NCI-H345 treated with DMSO at 0.1 percent for 48 hours (cell line): Measurements from ENCODE around the gene ATF6.

Experiments used
- DNase-seq: peaks from one replicate; lab custom pipeline; 2025; ENCODE audit not compliant: unreplicated experiment; lab: John Stamatoyannopoulos, UW

The ATF6 gene

DNA sequence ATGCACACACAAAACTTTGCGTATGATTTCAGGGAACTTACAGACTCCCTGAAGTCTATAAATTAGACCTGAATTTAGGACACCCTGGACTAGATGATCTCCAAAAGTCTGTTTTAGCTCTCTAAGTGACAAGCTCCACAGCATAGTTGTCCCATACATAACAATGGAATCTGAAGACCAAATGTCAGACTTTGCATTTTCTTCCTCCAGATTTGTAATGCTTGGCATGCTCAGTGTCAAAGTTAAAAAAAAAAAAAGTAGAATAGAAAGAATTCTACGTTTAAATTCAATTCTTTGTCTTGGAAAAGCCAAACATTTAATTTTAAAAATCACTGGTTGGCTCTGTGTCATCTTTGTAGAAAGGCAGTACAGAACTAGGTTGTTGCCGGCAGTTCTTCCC is 190.8 kb downstream of the ATF6 start:
- no peak for DNase-seq

DNA sequence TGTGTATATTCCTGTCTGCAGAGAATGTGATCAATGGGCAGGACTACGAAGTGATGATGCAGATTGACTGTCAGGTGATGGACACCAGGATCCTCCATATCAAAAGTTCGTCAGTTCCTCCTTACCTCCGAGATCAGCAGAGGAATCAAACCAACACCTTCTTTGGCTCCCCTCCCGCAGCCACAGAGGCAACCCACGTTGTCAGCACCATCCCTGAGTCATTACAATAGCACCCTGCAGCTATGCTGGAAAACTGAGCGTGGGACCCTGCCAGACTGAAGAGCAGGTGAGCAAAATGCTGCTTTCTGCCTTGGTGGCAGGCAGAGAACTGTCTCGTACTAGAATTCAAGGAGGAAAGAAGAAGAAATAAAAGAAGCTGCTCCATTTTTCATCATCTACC is 192.3 kb downstream of the ATF6 start:
- DNase-seq = no peak

DNA sequence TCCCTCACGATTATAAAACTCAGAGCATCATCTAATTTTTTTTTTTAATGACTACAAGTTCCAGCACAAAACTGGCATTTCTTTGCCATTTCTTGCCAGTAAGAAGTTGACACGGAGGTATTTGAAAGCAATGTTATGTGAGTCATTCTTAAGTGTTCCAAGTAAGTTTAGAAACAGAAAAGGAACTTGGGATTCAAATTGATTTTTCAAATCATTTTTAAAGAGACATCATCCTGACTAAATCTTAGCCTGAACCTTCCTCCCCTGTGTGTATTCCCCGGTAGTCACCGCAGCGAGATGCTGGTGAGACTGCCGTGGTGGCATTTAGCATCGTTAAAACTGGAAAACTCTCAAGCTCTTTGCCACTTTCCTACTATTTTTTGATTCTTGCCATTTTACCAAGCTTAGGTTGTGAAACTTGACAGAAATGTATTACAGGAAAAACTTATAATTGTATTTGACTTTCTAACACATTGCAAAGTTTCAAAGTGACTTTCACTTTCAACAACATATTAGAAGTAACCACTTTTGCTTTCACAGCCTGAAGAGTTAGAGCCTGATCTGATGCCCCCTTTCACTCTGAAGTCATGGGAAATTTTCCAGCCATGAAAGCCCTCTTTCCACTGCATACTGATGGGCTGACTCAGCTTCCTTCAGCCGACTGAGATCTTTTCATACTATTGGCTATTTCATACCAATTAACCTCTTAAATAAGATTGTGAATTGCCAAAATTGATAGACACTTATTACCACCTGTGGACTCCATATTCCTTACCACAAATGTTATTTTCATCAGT is 196.2 kb downstream of the ATF6 start:
- no peak for DNase-seq

DNA sequence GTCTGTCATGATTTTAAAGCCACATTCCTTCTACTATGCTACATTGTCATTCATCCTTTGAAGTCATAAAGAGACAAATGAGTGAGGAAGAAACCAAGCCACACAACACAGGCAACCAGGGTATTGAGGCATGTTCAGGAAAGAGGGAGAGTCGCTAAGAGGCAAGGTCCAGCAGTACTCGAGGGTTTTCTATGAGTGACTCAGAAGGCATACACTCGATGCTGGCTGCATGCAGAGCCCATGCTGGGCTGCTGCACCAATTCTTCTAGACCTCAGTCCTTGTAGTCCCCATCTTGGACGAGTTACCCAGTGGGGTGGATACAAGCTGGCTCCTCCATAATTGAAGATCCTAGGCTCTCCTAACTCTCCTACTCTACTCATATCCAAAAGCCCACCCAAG is 199.9 kb downstream of the ATF6 start:
- DNase-seq = no peak

DNA sequence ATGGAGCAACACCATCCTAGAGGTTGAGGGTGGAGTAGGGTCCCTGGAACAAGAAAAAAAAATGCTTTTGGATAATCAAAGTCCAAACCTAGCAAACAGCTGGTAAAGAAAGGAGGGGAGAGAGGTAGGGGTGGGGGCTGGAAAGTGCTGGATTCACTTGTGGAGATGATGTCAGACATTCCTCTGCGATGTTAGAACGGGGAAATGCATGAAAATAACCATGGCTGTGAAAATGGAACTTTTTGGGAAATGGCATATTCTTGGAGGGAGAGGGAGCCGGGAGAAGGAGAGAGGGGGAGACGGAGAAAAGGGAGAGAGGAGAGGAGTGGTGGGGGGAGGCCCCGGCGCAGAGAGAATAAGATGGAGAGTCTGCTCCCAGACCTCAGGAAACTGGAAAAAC is 203.9 kb downstream of the ATF6 start:
- no peak for DNase-seq

DNA sequence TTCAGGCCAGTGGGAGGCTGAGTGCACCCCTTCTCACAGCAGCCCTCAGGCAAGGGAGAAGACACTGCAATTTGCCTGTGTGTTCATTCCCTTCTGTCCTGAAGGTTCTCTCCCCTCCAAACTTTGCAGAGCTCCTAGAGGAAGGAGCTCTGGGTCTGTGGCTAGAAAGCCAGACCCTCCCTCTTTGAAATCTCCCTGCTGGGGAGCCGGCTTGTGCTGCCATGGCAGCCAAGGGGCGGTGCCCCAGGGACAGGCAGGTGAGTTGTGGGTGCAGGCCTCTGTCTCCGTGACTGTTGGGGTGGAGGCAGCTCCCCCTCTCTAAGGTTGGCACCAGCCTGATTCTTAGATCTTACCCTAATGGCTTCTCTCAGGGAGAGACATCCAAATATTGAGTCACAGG is 204.5 kb downstream of the ATF6 start:
- DNase-seq = no peak

DNA sequence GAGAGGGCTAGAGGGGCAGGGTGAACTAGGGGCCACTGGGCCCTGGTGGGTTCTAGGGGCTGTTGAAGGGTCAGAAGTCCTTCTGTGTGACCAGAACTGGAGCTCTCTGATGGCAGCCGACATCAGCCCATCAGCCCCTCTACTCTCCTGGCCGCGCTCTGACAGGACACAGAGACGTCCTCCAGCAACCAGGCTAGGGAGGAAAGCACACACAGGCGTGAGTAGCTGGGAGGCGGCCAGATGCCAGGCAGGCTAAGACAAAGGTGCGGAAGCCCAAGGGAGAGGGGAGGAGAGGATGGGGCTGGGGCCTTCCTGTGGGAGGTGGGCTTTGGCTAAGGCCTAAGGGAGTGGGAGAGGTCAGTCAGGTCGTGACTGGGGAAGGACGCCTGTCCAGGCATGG is 206.7 kb downstream of the ATF6 start:
- no peak for DNase-seq

DNA sequence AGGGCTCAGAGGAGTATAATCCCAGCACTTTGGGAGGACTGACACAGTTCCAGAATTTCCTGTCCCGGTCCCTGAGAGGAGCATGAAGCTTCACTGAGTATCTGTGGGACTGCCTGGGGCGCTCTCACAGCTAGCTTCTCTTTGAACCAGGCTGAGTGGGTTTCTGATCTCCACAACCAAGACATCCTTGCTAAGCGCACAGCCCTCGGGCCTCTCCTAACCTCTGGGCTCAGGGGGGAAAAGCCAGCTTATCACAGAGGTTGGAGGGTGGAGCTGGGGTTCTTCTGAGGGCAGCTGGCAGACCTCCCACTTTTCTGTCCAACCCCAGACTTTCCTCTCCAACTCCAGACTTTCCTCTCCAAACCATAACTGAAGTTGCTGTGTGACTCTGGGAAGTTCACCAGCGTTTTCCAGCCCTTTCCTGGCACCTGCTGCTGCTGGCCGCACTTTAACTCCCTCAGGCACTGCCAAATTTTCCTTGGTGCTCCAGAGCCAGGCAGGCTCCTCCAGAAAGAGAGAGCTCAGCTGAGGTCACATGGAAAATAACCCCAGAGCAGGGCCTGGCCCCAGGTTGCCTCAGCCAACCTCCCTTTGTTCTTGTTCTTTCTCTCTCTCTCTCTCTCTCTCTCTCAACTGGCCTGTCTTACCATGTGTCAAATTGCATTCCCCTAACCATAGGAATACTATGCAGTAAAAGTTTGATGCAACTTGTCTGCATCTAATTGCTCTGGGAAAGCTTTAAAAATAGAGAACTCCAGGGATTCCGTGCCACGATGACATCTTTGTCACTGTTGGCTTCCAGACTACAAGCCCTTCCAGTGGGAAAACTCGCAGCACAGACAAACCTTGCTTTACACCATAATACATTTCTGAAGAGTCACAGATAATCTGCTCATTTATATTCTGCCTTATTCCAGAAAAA is 208.1 kb downstream of the ATF6 start:
- DNase-seq = no peak

DNA sequence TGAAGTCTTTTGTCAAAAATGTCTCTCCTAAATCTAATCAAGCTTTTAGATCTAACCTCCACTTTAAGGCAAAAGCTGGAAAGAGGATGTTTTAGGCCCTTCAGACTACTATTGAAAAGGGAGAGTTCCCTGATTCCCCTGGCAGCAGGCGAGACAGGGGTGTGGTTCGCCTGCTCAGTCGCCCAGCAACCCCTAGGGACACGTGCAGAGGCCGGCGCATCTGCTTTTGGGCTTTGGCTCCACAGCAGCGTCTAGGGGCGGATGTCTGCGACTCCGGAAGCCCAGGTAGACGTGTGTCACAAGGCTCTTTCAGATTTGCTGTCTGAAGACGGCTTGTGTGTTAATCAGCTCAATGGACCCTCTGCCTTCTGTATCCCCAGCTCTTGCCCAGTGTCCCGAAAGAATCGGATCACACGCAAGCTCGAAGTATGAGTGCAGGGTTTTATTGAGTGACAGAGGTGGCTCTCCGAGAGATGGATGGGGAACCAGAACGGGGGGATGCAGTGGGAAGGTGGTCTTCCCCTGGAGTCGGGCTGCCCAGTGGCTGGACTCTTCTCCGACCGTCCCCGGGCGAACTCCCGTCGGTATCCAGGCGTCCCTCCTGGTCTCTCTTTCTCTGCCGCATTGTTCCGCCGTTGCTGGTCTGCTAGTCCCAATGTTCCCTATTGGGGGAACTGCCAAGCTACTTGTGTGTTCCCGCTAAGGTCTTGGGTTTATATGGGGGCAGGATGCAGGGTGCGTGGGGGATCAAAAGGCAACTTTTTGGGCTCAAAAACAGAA is 212.1 kb downstream of the ATF6 start:
- DNase-seq = no peak

DNA sequence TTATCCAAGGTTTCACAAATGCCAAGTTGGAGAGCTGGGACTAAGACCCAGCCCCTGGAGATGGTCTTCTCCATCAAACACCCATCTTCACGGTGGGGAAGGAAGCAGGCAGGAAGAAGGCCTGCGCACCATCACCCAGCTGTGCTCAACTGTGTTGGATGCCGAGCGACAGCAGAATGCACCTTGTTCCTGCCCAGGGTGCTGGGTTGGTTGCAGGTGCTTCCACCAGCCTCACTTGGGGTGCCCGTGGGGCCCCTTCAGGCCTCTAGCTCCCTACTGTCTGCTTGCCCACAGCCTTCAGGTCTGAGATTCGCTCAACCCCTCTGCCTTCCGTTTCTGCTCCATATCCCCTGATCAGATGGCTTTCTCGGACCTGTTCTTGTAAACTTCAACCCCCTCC is 215.0 kb downstream of the ATF6 start:
- no peak for DNase-seq

DNA sequence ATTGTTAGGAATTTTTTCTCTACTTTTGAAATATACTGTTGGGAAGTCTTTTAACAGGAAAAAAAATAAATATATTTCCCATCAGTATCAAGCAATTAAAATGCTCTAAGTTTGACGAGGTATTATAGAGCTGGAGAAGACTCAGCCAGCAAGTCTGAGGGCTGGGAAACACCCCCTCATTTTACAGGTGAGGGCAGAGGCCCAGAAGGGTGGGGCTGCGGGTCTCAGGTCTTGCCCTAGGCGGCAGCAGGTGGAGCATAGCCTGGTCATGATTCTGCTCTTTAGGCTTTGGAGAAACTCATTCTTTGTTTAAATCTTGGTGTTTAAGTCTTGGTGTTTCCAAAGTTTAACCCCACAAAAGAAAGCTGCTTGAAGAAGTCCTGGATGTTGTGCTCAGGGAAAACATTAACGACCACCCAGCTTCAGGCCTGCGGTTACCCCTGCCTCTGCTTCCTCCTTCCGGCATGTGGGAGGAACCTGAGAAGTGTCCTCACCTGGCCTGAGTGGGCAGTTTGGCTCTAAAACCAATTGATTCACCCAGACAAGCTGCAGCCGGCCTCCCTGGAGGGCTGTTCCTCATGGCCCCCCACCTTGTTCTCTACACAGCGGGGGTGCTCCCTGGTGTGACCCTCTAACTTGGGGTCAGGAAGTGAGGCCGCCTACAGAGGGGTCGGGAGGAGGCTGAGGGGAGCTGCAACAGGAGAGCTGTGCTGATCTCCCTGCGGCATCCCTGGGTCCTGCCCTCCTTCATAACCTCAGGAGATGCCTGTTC is 215.8 kb downstream of the ATF6 start:
- no peak for DNase-seq

DNA sequence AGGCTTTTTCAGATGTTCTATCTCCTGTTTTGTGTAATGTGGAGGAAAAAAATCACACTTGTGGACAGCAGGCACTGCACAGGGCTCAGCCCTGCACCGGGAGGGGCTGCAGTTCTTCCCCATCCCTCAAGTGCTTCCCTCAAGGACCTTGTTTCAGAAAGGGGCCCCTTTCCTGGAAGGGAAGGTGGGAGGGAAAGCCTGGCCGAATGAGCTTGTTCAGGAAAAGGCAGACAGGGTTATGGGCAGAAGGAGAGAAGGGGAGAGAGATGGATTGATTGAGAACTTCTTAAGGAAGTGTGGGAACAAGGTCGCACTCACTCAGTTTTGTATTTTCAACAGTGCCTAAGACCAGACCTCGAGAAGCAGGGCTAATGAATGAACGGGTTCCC is 216.4 kb downstream of the ATF6 start:
- DNase-seq = no peak

DNA sequence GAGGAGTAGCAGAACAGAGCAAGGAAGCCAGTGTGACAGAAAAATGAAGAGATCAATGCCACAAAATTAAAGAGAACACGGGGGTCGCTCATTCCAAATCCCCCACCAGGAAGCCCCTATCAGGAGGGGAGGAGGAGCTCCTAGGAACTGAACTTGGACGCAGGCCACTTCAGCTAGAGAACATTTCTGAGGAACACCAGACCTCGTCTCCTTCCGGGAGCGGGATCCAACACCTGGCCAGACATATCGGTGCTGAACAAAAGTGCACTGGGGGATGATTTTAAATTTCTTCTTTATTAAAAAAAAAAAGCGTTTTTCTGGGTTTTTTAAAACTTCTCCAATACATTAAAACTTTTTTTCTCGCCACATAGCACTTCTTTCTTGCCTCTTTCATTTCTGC is 216.8 kb downstream of the ATF6 start:
- no peak for DNase-seq

DNA sequence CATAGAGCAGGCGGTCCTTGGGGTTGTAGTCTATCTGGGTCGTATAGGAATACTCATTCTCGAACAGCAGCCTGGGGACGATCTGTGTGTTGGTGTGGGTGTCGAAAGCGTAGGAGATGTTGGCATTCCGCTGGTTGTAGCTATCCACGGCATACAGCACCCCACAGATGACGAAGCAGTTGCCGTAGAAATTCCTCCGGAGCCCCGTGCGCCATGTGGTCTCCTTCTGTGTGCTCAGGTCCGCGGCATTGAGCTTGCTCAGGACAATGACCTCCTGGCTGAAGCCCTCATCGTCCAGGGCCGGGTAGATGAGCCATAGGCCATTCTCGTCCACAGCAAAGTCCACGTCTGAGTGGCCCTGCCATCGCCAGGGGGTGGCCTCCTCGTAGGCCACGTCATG is 217.6 kb downstream of the ATF6 start:
- no peak for DNase-seq

DNA sequence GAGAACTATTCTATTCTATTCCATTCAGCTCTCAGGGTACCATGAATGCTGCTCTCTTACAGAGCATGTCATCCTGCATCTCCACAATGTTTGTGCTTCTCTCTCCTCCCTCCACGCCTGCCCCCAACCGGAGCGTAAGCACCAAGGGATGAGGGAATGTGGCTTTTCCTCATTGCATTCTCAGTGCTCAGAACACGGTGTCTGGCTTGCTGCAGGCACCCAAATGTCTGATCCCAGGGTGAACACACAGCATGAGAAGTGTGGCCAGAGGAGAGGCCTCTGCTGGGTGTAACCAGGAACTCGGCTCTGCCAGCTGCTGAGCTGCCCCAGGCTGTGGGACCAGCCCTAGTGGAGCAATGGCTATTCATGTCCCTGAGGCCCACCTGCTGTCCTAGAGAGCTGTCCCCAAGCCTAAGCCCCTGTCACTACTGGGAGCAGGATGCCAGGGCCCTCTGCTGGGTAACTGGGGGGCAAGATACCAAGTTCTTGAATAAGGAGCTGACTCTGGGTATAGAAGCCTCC is 219.2 kb downstream of the ATF6 start:
- no peak for DNase-seq

DNA sequence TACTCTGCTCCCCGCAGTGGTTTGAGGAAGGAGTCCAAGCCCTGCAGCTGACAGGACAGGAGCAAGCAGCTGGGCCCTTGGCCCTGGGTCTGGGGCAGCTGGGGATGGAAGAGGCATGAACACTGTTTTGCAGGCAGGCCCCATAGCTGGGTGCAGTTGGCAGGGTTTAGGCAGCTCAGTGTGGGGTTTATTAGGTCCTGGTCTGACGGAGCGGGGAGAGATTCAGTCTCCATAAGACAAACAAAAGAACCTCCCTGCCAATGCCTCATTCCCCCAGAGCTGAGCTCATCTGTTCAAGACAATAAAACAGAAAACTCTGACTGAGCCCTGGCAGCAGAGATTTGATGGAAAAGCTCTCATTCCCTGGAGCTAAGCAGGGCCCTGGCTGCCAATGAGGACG is 220.2 kb downstream of the ATF6 start:
- no peak for DNase-seq

DNA sequence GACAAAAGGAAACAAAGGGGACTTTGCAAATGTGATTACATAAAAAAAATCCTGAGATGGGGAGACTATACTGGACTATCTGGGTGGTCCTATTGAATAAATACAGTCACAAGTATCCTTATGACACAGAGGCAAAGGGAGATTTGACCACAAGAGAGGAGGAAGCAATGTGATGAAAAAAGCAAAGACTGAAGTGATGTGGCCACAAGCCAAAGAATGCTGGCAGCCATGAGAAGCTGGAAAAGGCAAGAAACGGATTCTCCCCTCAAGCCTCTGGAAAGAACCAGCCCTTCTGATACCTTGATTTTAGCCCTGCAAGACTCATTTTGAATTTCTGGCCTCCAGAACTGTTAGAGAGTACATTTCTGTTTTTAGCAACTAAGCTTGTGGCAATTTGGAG is 221.2 kb downstream of the ATF6 start:
- DNase-seq = no peak

DNA sequence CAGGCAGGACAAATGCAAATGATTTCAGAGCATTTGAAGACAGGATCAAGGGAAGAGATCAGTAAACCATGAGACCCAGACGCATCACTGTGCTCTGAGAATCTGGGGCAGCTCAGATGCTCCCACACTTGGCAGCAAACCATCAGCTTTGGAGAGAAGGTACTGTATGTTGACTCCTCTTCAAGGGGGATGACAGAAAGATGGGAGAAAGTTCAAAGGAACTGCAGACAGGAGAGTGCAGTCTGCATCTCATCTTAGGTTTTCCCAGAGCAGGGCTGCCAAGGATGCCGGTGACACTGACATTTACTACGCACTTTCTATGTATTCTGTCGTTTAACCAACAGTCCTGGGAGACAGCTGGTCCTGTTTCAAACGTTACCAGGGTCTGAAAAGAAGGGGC is 221.8 kb downstream of the ATF6 start:
- DNase-seq = no peak

DNA sequence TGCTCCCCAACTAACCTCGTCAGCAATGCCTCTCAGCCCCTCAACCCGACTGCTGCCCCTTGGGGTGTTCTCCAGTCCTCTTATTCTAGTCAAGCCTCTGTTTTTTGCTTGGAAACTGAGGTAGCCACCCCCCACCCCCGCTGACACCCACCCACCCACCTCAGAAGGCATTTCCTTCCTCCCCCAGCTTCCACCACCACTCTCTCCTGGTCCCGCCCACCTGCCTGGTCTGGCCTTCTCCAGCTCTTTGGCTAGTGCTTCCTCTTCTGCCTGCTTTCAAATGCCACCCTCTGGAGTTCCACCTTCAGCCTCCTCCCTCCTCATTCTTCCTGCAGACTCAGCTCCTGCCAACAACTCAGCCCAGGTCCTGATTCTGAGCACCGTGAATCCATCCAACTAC is 222.3 kb downstream of the ATF6 start:
- DNase-seq = no peak

DNA sequence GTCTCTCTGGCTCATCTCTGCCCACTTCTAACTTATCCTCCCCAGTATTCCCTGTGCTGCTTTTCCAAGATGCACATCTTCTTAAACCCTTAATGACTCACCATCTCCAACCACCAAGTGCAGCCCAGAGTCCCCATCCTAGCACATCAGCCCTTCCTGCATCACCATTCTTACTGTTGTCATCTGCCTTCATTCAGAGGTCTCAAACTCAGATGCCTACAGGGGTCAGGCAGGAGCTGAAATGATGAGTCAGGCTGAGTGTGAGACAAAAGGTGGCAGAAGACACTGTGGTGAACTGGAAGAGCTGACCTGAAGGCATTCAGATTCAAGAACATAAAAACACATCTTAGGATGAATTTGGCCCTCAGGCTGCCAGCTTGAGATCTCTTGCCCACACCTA is 223.0 kb downstream of the ATF6 start:
- no peak for DNase-seq

DNA sequence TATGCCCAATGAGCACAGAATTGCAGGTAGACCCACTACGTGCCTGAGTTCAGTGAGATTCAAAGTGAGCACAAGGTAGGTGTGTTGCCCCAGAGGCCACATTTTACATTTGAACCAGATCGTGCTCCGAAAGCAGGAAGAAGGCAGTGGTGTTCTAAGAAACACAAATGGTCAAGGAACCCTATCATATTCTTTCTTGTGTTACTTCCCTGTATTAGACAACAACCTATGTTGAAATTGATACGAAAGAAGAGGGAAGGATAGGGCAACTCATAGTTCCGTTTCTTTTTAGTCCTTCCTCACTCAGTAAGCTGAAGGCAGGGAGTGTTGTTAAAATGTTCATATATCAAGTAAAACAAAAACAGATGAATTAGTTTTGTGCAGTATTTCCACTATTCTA is 223.7 kb downstream of the ATF6 start:
- no peak for DNase-seq
